H9 (cell line): ENCODE results near the gene RICTOR. TPM values are rescaled to one million over a fixed set of nuclear protein-coding genes. Genes with fewer than 3 reads are reported as not detected.

Experiments used
- DNase-seq: peaks from one replicate; pipeline ENCODE4 v3.0.0-alpha.2; 2017
- H2AFZ ChIP-seq: one replicate; pipeline ENCODE4 v1.6.1; 2013; ENCODE audit warnings: mild to moderate bottlenecking, low read length, control low read depth, moderate library complexity
- H2AK5ac ChIP-seq: 2 replicates; pipeline ENCODE4 v1.6.1; 2013; ENCODE audit warnings: low read length, control low read depth, mixed read lengths; ENCODE audit not compliant: insufficient read length
- H2BK120ac ChIP-seq: one replicate; pipeline ENCODE4 v1.6.1; 2013; ENCODE audit warnings: low read depth, mild to moderate bottlenecking, low read length, control low read depth, inconsistent platforms; ENCODE audit not compliant: poor library complexity, severe bottlenecking
- H2BK12ac ChIP-seq: 2 replicates; pipeline ENCODE4 v1.6.1; 2013; ENCODE audit warnings: low read length, control low read depth, mixed read lengths, low read depth; ENCODE audit not compliant: insufficient read length
- H2BK15ac ChIP-seq: 2 replicates; pipeline ENCODE4 v1.6.1; 2013; ENCODE audit warnings: low read depth, low read length, control low read depth
- H2BK20ac ChIP-seq: one replicate; pipeline ENCODE4 v1.6.1; 2013; ENCODE audit warnings: low read depth, mild to moderate bottlenecking, low read length, control low read depth, inconsistent platforms; ENCODE audit not compliant: poor library complexity, severe bottlenecking
- H2BK5ac ChIP-seq: 2 replicates; pipeline ENCODE4 v1.6.1; 2013; ENCODE audit warnings: low read length, control low read depth, mixed read lengths; ENCODE audit not compliant: insufficient read length
- H3K14ac ChIP-seq: 2 replicates; pipeline ENCODE4 v1.6.1; 2013; ENCODE audit warnings: low read length, control low read depth; ENCODE audit not compliant: insufficient read depth
- H3K18ac ChIP-seq: 2 replicates; pipeline ENCODE4 v1.6.1; 2013; ENCODE audit warnings: low read depth, mild to moderate bottlenecking, mixed read lengths, low read length, control low read depth; ENCODE audit not compliant: insufficient read length
- H3K23ac ChIP-seq: 2 replicates; pipeline ENCODE4 v1.6.1; 2013; ENCODE audit warnings: low read length, control low read depth, mixed read lengths, low read depth; ENCODE audit not compliant: insufficient read length
- H3K23me2 ChIP-seq: 2 replicates; pipeline ENCODE4 v1.6.1; 2013; ENCODE audit warnings: low read depth, mild to moderate bottlenecking, mixed read lengths, low read length, control low read depth; ENCODE audit not compliant: insufficient read length, poor library complexity, severe bottlenecking
- H3K27ac ChIP-seq: 2 replicates; pipeline ENCODE4 v1.5.1; 2013; ENCODE audit warnings: low read length, control low read depth, mixed read lengths, low read depth; ENCODE audit not compliant: insufficient read length
- H3K27me3 ChIP-seq: 2 replicates; pipeline ENCODE4 v1.6.1; 2013; ENCODE audit warnings: low read length, control low read depth, inconsistent platforms; ENCODE audit not compliant: insufficient read depth
- H3K4ac ChIP-seq: 2 replicates; pipeline ENCODE4 v1.6.1; 2013; ENCODE audit warnings: low read depth, mild to moderate bottlenecking, control low read depth, inconsistent platforms, low read length, moderate library complexity
- H3K4me1 ChIP-seq: 2 replicates; pipeline ENCODE4 v1.6.1; 2013; ENCODE audit warnings: low read length, control low read depth, inconsistent platforms; ENCODE audit not compliant: insufficient read depth
- H3K4me2 ChIP-seq: 2 replicates; pipeline ENCODE4 v1.6.1; 2013; ENCODE audit warnings: low read length, control low read depth, mixed read lengths; ENCODE audit not compliant: insufficient read length, insufficient read depth
- H3K56ac ChIP-seq: 2 replicates; pipeline ENCODE4 v1.6.1; 2013; ENCODE audit warnings: low read depth, mild to moderate bottlenecking, mixed read lengths, low read length, control low read depth; ENCODE audit not compliant: insufficient read length
- H3K79me1 ChIP-seq: 2 replicates; pipeline ENCODE4 v1.6.1; 2013; ENCODE audit warnings: low read depth, mild to moderate bottlenecking, moderate library complexity, low read length, control low read depth, inconsistent platforms; ENCODE audit not compliant: insufficient read depth, poor library complexity, severe bottlenecking
- H3K79me2 ChIP-seq: 2 replicates; pipeline ENCODE4 v1.6.1; 2013; ENCODE audit warnings: low read length, control low read depth, inconsistent platforms; ENCODE audit not compliant: insufficient read depth
- H3K9ac ChIP-seq: 2 replicates; pipeline ENCODE4 v1.6.1; 2013; ENCODE audit warnings: low read length, control low read depth, mixed read lengths; ENCODE audit not compliant: insufficient read length; ENCODE audit errors: extremely low read depth
- H3K9me3 ChIP-seq: one replicate; pipeline ENCODE4 v1.6.1; 2013; ENCODE audit warnings: low read depth, low read length, inconsistent platforms; ENCODE audit not compliant: control insufficient read depth
- H3T11ph ChIP-seq: one replicate; pipeline ENCODE4 v1.6.1; 2013; ENCODE audit warnings: mild to moderate bottlenecking, low read length, control low read depth, inconsistent platforms
- H4K20me1 ChIP-seq: one replicate; pipeline ENCODE4 v1.6.1; 2013; ENCODE audit not compliant: control insufficient read depth, insufficient read length, insufficient read depth
- H4K5ac ChIP-seq: 2 replicates; pipeline ENCODE4 v1.6.1; 2013; ENCODE audit warnings: low read depth, mild to moderate bottlenecking, mixed read lengths, low read length, control low read depth; ENCODE audit not compliant: insufficient read length
- H4K8ac ChIP-seq: replicated peaks from 2 replicates; pipeline ENCODE4 v1.6.1; 2013; ENCODE audit warnings: low read length, control low read depth, mixed read lengths, low read depth; ENCODE audit not compliant: insufficient read length
- H4K91ac ChIP-seq: 2 replicates; pipeline ENCODE4 v1.6.1; 2013; ENCODE audit warnings: low read depth, mild to moderate bottlenecking, moderate library complexity, mixed read lengths, low read length, control low read depth; ENCODE audit not compliant: insufficient read length
- H3K27ac Mint-ChIP-seq, 3 experiments: 2 replicates in 2 of 3; 3 replicates in 1 of 3; pipeline ENCODE4 v1.8.0; 2020 to 2021; ENCODE audit warnings: mixed read lengths in 3 of 3, mild to moderate bottlenecking in 1 of 3, moderate library complexity in 1 of 3
- H3K27me3 Mint-ChIP-seq: 2 replicates; pipeline ENCODE4 v1.8.0; 2021; ENCODE audit warnings: low read depth, mild to moderate bottlenecking, moderate library complexity, mixed read lengths
- H3K36me3 Mint-ChIP-seq, 3 experiments: 2 replicates in 2 of 3; 3 replicates in 1 of 3; pipeline ENCODE4 v1.8.0; 2020 to 2021; ENCODE audit warnings: low read depth in 3 of 3, mixed read lengths in 3 of 3; ENCODE audit not compliant: insufficient read depth in 1 of 3
- H3K4me1 Mint-ChIP-seq, 2 experiments: 2 replicates each; pipeline ENCODE4 v1.8.0; 2020; ENCODE audit warnings: mixed read lengths in 2 of 2
- H3K4me3 Mint-ChIP-seq, 2 experiments: 2 replicates in 1 of 2; 3 replicates in 1 of 2; pipeline ENCODE4 v1.8.0; 2020 to 2021; ENCODE audit warnings: mild to moderate bottlenecking in 2 of 2, mixed read lengths in 2 of 2, moderate library complexity in 1 of 2
- H3K9me3 Mint-ChIP-seq, 2 experiments: 2 replicates in 1 of 2; 3 replicates in 1 of 2; pipeline ENCODE4 v1.8.0; 2020; ENCODE audit warnings: mild to moderate bottlenecking in 2 of 2, mixed read lengths in 2 of 2, moderate library complexity in 1 of 2
- WGBS: extraction: QIAGEN DNeasy Blood & Tissue Kit; methylation state at CpG from one replicate; pipeline ENCODE4 v1.1.7; 2013; ENCODE audit warnings: missing lambda C conversion rate, low lambda C conversion rate, mixed read lengths; ENCODE audit not compliant: insufficient read length; ENCODE audit errors: extremely low coverage; 5-methylcytosine and 5-hydroxymethylcytosine counted together
- total RNA-seq: library from RNA; stranded (reverse); gene quantifications from 2 replicates; pipeline ENCODE4 v1.2.1, GENCODE V29; 2021
- TF ChIP-seq, protein P1 (sequence below): fragments of 200-600 bp; sonication (generic); conservative IDR thresholded peaks from 3 replicates; pipeline ENCODE4 v1.8.0; 2021; ENCODE audit warnings: antibody characterized with exemption, mild to moderate bottlenecking

The RICTOR gene
- total RNA-seq, 1 experiment from 2014 or later: 20.9 TPM

- Histone ChIP-seq H3K9ac (no peak overlapping the region), H3K9me3 (no peaks in the 10 kb centered on the region), H4K8ac (no peak overlapping the region), H3K4me2 (no peak overlapping the region), H3T11ph (no peak overlapping the region), H2BK20ac (no peak overlapping the region), H4K20me1 (no peaks in the 10 kb centered on the region), H2BK12ac (no peak overlapping the region), H2BK15ac (no peak overlapping the region), H3K14ac (no peak overlapping the region), H2AK5ac (no peak overlapping the region), H3K79me2 (peaks cover 2% of the 10 kb centered on the region; the same call in 1 of the 2 replicates), H3K23ac (no peak overlapping the region), H4K5ac (no peak overlapping the region), H3K27ac (no peak overlapping the region), H3K79me1 (no peaks in the 10 kb centered on the region), H2BK5ac (no peak overlapping the region), H4K91ac (no peak overlapping the region), H2AFZ (no peak overlapping the region), H3K27me3 (no peaks in the 10 kb centered on the region), H3K56ac (no peak overlapping the region), H3K18ac (no peak overlapping the region), H3K4me1 (peaks cover 13% of the 10 kb centered on the region), H2BK120ac (no peak overlapping the region), H3K23me2 (no peaks in the 10 kb centered on the region), H3K4ac (no peak overlapping the region)
- Mint-ChIP-seq H3K27ac (no peak overlapping the region), H3K4me1 (peaks cover 35 to 37% of the 10 kb centered on the region in 2 experiments), H3K27me3 (no peaks in the 10 kb centered on the region), H3K4me3 (no peak overlapping the region), H3K9me3 (peaks cover 14 to 15% of the 10 kb centered on the region in 2 experiments), H3K36me3 (peaks cover 23 to 36% (median 26%) of the 10 kb centered on the region in 3 experiments)
- DNase-seq: no peak
- TF ChIP-seq, protein P1, sequence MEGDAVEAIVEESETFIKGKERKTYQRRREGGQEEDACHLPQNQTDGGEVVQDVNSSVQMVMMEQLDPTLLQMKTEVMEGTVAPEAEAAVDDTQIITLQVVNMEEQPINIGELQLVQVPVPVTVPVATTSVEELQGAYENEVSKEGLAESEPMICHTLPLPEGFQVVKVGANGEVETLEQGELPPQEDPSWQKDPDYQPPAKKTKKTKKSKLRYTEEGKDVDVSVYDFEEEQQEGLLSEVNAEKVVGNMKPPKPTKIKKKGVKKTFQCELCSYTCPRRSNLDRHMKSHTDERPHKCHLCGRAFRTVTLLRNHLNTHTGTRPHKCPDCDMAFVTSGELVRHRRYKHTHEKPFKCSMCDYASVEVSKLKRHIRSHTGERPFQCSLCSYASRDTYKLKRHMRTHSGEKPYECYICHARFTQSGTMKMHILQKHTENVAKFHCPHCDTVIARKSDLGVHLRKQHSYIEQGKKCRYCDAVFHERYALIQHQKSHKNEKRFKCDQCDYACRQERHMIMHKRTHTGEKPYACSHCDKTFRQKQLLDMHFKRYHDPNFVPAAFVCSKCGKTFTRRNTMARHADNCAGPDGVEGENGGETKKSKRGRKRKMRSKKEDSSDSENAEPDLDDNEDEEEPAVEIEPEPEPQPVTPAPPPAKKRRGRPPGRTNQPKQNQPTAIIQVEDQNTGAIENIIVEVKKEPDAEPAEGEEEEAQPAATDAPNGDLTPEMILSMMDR: no peak
- no CpG with 5 or more reads among the region's 4 CpGs for WGBS
Measured at GRCh38 chr5:39025456-39025855, 48.7 kb downstream of the RICTOR start.
